PC-9 (cell line): ENCODE measurements around the gene PFKP.

Source experiments
- EZH2 ChIP-seq: fragments of 200-600 bp; sonication (generic); IDR thresholded peaks from 2 replicates; pipeline ENCODE4 v1.8.0; 2017; ENCODE audit warnings: antibody characterized with exemption, low read depth
- TF ChIP-seq, protein P1 (sequence below): fragments of 200-600 bp; sonication (generic); conservative IDR thresholded peaks from 2 replicates; pipeline ENCODE4 v1.6.1; 2017; ENCODE audit warnings: mixed run types, antibody characterized with exemption, mild to moderate bottlenecking, moderate library complexity

DNA sequence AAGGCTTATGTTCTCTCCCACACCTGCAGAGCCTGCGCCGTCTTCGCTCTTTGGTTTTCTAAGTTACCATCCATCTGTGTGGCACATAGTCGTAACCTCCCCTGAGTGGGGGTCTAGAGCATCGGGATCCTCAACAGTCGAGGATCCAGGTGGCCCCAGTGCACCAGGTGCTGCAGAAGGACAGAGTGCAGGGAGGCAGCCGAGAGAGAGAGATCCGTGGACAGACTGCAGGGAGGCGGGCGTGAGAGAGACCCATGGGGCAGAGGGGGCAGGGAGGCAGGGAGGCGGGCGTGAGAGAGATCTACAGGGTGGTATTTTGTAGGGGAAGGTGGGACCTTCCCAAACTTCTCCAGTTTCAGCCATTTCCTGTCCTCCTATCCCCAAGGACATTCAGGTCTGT lies 42.3 kb downstream of the PFKP start:
- TF ChIP-seq, protein P1, sequence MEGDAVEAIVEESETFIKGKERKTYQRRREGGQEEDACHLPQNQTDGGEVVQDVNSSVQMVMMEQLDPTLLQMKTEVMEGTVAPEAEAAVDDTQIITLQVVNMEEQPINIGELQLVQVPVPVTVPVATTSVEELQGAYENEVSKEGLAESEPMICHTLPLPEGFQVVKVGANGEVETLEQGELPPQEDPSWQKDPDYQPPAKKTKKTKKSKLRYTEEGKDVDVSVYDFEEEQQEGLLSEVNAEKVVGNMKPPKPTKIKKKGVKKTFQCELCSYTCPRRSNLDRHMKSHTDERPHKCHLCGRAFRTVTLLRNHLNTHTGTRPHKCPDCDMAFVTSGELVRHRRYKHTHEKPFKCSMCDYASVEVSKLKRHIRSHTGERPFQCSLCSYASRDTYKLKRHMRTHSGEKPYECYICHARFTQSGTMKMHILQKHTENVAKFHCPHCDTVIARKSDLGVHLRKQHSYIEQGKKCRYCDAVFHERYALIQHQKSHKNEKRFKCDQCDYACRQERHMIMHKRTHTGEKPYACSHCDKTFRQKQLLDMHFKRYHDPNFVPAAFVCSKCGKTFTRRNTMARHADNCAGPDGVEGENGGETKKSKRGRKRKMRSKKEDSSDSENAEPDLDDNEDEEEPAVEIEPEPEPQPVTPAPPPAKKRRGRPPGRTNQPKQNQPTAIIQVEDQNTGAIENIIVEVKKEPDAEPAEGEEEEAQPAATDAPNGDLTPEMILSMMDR: no peak
- no peak for TF ChIP-seq EZH2
